ENCODE data around the gene KCMF1.

Gene KCMF1

GRCh38 chr2:85032621-85033020 lies 61.7 kb downstream of the KCMF1 start:
- no peak for DNase-seq

GRCh38 chr2:85033388-85033787 lies 62.4 kb downstream of the KCMF1 start:
- DNase-seq: no peak

- DNase-seq: no peak
Measured at GRCh38 chr2:85034158-85034557, 63.2 kb downstream of the KCMF1 start.

- DNase-seq: no peak
Measured at GRCh38 chr2:85037622-85038021, 66.7 kb downstream of the KCMF1 start.

GRCh38 chr2:85042330-85042729 lies 71.4 kb downstream of the KCMF1 start:
- no peak for DNase-seq

- DNase-seq: no peak
Measured at GRCh38 chr2:85048534-85048933, 77.6 kb downstream of the KCMF1 start.

GRCh38 chr2:85049236-85049635 lies 78.3 kb downstream of the KCMF1 start:
- no peak for DNase-seq

- DNase-seq: no peak
Measured at GRCh38 chr2:85053802-85054201, 82.8 kb downstream of the KCMF1 start.

- DNase-seq: no peak
Measured at GRCh38 chr2:85057226-85057962, 86.4 kb downstream of the KCMF1 start.

- DNase-seq: no peak
Measured at GRCh38 chr2:85061896-85062295, 90.9 kb downstream of the KCMF1 start.

GRCh38 chr2:85062565-85062964 lies 91.6 kb downstream of the KCMF1 start:
- no peak for DNase-seq

- DNase-seq: no peak
Measured at GRCh38 chr2:85063981-85064599, 93.1 kb downstream of the KCMF1 start.

GRCh38 chr2:85064927-85065577 lies 94.1 kb downstream of the KCMF1 start:
- no peak for DNase-seq

GRCh38 chr2:85066006-85066740 lies 95.2 kb downstream of the KCMF1 start:
- DNase-seq: no peak

- peak; percentile 18 for DNase-seq
Measured at GRCh38 chr2:85066874-85067351, 96.0 kb downstream of the KCMF1 start.

- DNase-seq: no peak
Measured at GRCh38 chr2:85071096-85071495, 100.1 kb downstream of the KCMF1 start.

- DNase-seq: no peak
Measured at GRCh38 chr2:85073033-85073432, 102.1 kb downstream of the KCMF1 start.

GRCh38 chr2:85076618-85077274 lies 105.8 kb downstream of the KCMF1 start:
- DNase-seq: no peak

GRCh38 chr2:85077859-85078419 lies 107.0 kb downstream of the KCMF1 start:
- DNase-seq: no peak

- no peak for DNase-seq
Measured at GRCh38 chr2:85078536-85078935, 107.6 kb downstream of the KCMF1 start.

- DNase-seq: no peak
Measured at GRCh38 chr2:85083092-85083491, 112.1 kb downstream of the KCMF1 start.

- DNase-seq: no peak
Measured at GRCh38 chr2:85085563-85085962, 114.6 kb downstream of the KCMF1 start.

Data from KG1 (cell line).